ENCODE data around the gene PRH2.

Gene PRH2

GRCh38 chr12:10928746-10929286, at the start of gene PRH2:
TSS of gene PRH2 (plus strand) at chr12:10929236. CDS start at chr12:10929274, 38 bp downstream.
- no peak for DNase-seq

- DNase-seq, result no peak
These were observed 44.8 kb upstream of the PRH2 start, which contains the start of gene PRH1 for GRCh38 chr12:10884086-10884725. TSS of gene PRH1 (minus strand) at chr12:10884255. CDS start at chr12:10884217, 38 bp downstream.

- no peak for DNase-seq
These were observed 39.8 kb upstream of the PRH2 start for GRCh38 chr12:10889226-10889625.

- DNase-seq, result no peak
These were observed 37.1 kb upstream of the PRH2 start for GRCh38 chr12:10891937-10892336.

GRCh38 chr12:10896854-10897253, 32.2 kb upstream of the PRH2 start:
- no peak for DNase-seq

GRCh38 chr12:10900530-10900929, 28.5 kb upstream of the PRH2 start:
- DNase-seq, result no peak

- DNase-seq, result no peak
These were observed 28.1 kb upstream of the PRH2 start for GRCh38 chr12:10900972-10901371.

GRCh38 chr12:10901427-10901826, 27.6 kb upstream of the PRH2 start:
- peak; percentile 4 for DNase-seq

GRCh38 chr12:10904686-10905085, 24.4 kb upstream of the PRH2 start:
- DNase-seq, result no peak

GRCh38 chr12:10909462-10909861, 19.6 kb upstream of the PRH2 start, which contains the start of gene TAS2R13:
TSS of gene TAS2R13 (minus strand) at chr12:10909562. CDS start at chr12:10909298, 264 bp downstream.
- DNase-seq, result no peak

GRCh38 chr12:10910380-10910779, 18.7 kb upstream of the PRH2 start:
- no peak for DNase-seq

GRCh38 chr12:10919809-10920208, 9.2 kb upstream of the PRH2 start:
- DNase-seq, result no peak

- no peak for DNase-seq
These were observed 2.8 kb upstream of the PRH2 start for GRCh38 chr12:10926269-10926668.

- DNase-seq, result no peak
These were observed 7.5 kb downstream of the PRH2 start for GRCh38 chr12:10936506-10936905.

- no peak for DNase-seq
These were observed 10.1 kb downstream of the PRH2 start, which contains the start of gene TAS2R14 for GRCh38 chr12:10939163-10939562. TSS of gene TAS2R14 (minus strand) at chr12:10939263. CDS start at chr12:10939207, 56 bp downstream.

GRCh38 chr12:10940389-10940788, 11.4 kb downstream of the PRH2 start:
- DNase-seq, result peak; percentile 94

- DNase-seq, result no peak
These were observed 12.3 kb downstream of the PRH2 start for GRCh38 chr12:10941369-10941768.

GRCh38 chr12:10941916-10942607, 13.0 kb downstream of the PRH2 start:
- peak; percentile 81 for DNase-seq

GRCh38 chr12:10943167-10943566, 14.1 kb downstream of the PRH2 start:
- DNase-seq, result no peak

GRCh38 chr12:10952645-10953044, 23.6 kb downstream of the PRH2 start:
- DNase-seq, result no peak

GRCh38 chr12:10956085-10956484, 27.0 kb downstream of the PRH2 start:
- DNase-seq, result no peak

GRCh38 chr12:10957741-10958140, 28.7 kb downstream of the PRH2 start:
- DNase-seq, result no peak

- DNase-seq, result no peak
These were observed 30.8 kb downstream of the PRH2 start for GRCh38 chr12:10959804-10960203.

GRCh38 chr12:10960211-10960610, 31.2 kb downstream of the PRH2 start:
- DNase-seq, result no peak

Measured in NCI-H226 (cell line).